ENCODE data around the gene PTGES2. TPM values are rescaled to one million over a fixed set of nuclear protein-coding genes. Genes with fewer than 3 reads are reported as not detected.

Gene PTGES2
- total RNA-seq, 1 experiment from 2014 or later: 122 TPM

GRCh38 chr9:128155736-128156500 lies 28.4 kb upstream of the PTGES2 start:
- no peak for DNase-seq (ENCODE audit: low spot score)
- in situ Hi-C loops (cut with HindIII; ENCODE audit: low sequenced_read_pairs): no loop called here

- in situ Hi-C loops (cut with HindIII; ENCODE audit: low sequenced_read_pairs): no loop called here
- DNase-seq (ENCODE audit: low spot score): no peak
Observed at GRCh38 chr9:128153947-128154695, 26.6 kb upstream of the PTGES2 start.

- in situ Hi-C loops (cut with HindIII; ENCODE audit: low sequenced_read_pairs): no loop called here
- no peak for DNase-seq (ENCODE audit: low spot score)
Observed at GRCh38 chr9:128153060-128153946, 25.8 kb upstream of the PTGES2 start.

GRCh38 chr9:128152133-128153059 lies 24.9 kb upstream of the PTGES2 start:
- DNase-seq (ENCODE audit: low spot score): no peak
- in situ Hi-C loops (cut with HindIII; ENCODE audit: low sequenced_read_pairs): no loop called here

- DNase-seq (ENCODE audit: low spot score): no peak
Observed at GRCh38 chr9:128151309-128152132, 24.0 kb upstream of the PTGES2 start.

GRCh38 chr9:128150594-128151308 lies 23.2 kb upstream of the PTGES2 start:
- no peak for DNase-seq (ENCODE audit: low spot score)
- in situ Hi-C loops (cut with HindIII; ENCODE audit: low sequenced_read_pairs): no loop called here

More at GRCh38 chr9:128151309-128152132, 24.0 kb upstream of the PTGES2 start:
- in situ Hi-C loops (cut with HindIII; ENCODE audit: low sequenced_read_pairs): no loop called here

GRCh38 chr9:128149951-128150593 lies 22.5 kb upstream of the PTGES2 start:
- in situ Hi-C loops (cut with HindIII; ENCODE audit: low sequenced_read_pairs): no loop called here
- no peak for DNase-seq (ENCODE audit: low spot score)

- no peak for DNase-seq (ENCODE audit: low spot score)
- in situ Hi-C loops (cut with HindIII; ENCODE audit: low sequenced_read_pairs): no loop called here
Observed at GRCh38 chr9:128149001-128149701, 21.6 kb upstream of the PTGES2 start, which contains the start of gene LCN2. LCN2 (plus strand) TSS chr9:128149453; CDS start chr9:128149526, 73 bp downstream.

GRCh38 chr9:128148509-128149000 lies 21.0 kb upstream of the PTGES2 start:
- in situ Hi-C loops (cut with HindIII; ENCODE audit: low sequenced_read_pairs): no loop called here
- DNase-seq (ENCODE audit: low spot score): no peak

- no peak for DNase-seq (ENCODE audit: low spot score)
- in situ Hi-C loops (cut with HindIII; ENCODE audit: low sequenced_read_pairs): no loop called here
Observed at GRCh38 chr9:128146591-128147120, 19.1 kb upstream of the PTGES2 start.

- DNase-seq (ENCODE audit: low spot score): no peak
- in situ Hi-C loops (cut with HindIII; ENCODE audit: low sequenced_read_pairs): no loop called here
Observed at GRCh38 chr9:128145951-128146351, 18.4 kb upstream of the PTGES2 start.

GRCh38 chr9:128145536-128145935 lies 18.0 kb upstream of the PTGES2 start:
- DNase-seq (ENCODE audit: low spot score): no peak
- in situ Hi-C loops (cut with HindIII; ENCODE audit: low sequenced_read_pairs): no loop called here

- in situ Hi-C loops (cut with HindIII; ENCODE audit: low sequenced_read_pairs): no loop called here
- DNase-seq (ENCODE audit: low spot score): no peak
Observed at GRCh38 chr9:128144239-128145181, 17.0 kb upstream of the PTGES2 start.

GRCh38 chr9:128143525-128144238 lies 16.2 kb upstream of the PTGES2 start:
- in situ Hi-C loops (cut with HindIII; ENCODE audit: low sequenced_read_pairs): no loop called here
- no peak for DNase-seq (ENCODE audit: low spot score)

Measured in G401 (cell line).